Stimulated activated CD4-positive, alpha-beta T cell treated with anti-CD3 and anti-CD28 coated beads, Interleukin-12 subunit alpha, Interleukin-12 subunit beta, amount 100 ng/mL, for 4 hours (primary cell): Measurements from ENCODE around the gene CST5.
"Not testable (repeated sequence)": the region's sequence is repeated elsewhere in the genome, so short reads cannot be mapped to it uniquely, and the experiment has no call there.

Experiments
- DNase-seq: peaks from one replicate; pipeline ENCODE4 v3.0.0-alpha.2; 2020

Gene CST5

DNA sequence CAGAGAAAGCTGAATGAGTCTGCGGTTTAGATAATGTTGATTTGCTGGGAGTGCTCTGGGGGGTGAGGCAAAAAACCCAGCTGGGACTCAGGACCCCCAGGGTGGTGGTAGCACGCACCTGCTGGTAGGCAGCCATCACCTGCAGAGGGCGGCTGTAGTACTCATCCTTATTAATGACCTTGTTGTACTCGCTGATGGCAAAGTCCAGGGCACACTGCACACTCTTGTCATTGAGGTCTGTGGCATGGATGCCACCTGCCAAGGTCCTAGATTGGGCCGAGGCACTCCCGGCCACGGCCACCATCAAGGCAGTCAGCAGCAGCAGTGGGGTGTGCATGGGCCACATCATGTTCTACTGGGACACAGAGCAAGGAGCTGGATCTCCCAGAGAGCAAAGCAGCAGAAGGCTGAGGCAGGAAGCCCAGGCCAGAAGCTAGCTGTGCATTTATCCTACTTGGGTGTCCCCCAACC lies at the start of gene CST5:
CST5 (minus strand) TSS at position 421 of the 471 bp plus-strand sequence; CDS start at position 349, 72 bp downstream.
- no peak for DNase-seq

GRCh38 chr20:23928788-23929187 lies 49.2 kb upstream of the CST5 start:
- no peak for DNase-seq

- DNase-seq: no peak
Observed at GRCh38 chr20:23928353-23928752, 48.8 kb upstream of the CST5 start.

DNA sequence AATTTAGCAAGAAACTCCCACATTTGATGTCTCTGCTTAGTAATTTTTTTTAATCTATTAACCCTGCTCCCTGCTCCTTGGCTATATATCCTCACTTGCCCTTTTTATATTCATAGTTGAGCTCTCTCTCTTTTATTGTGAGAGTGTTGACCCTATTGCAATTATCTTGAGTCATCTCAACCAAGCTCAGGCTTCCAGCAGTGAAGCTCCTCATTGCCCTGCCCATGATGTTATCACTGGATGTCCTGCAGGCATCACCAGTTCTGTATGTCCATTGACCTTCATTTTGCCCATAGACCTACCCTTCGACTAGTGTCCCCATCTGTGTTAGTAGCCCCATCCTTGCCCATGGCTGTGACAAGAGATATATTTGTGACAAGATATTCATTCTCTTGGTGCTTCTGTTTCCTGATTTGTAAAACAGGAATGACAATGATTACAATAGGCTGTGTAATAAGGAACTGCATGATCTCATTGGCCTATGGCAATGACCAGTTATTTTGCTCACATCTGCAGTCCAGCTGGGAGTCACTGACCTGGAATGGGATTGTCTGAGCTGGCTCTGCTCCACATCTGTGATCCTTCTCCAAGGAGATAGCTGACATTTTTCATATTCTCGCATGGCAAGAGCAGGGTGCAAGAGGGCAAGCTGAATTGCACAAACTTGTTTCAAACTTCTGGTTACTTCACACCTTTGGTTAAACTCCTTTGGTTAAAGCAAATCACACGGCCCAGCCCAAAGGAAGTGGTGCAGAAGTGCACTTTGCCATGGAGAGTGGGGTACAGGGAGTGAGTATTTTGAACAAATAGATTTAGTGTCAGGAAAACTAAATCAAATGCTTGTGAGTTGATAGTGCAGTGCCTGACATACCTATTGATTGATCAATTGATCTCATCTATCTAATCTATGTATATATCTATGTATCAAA lies 47.7 kb upstream of the CST5 start:
- no peak for DNase-seq

DNA sequence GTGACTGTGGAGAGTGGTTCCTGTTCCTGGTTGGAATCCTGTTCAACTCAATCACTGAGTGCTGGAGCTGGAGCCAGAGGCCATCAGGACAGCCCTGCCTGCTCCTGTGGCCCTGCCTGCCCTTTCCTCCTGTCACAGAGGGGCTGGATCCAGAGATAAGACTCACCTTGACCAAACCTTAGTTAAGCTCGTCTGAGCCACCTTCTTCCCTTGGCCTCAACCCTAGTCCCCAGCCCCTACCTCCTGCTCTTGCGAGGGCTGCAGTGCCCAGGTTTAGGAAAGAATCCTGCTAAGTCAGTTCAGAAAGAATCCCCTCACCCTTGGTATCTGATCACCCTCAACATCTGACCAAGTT lies 47.0 kb upstream of the CST5 start:
- no peak for DNase-seq

GRCh38 chr20:23925789-23926525 lies 46.4 kb upstream of the CST5 start:
- no peak for DNase-seq

GRCh38 chr20:23924751-23925150 lies 45.2 kb upstream of the CST5 start:
- no peak for DNase-seq

GRCh38 chr20:23923891-23924435 lies 44.4 kb upstream of the CST5 start:
- DNase-seq: no peak

DNA sequence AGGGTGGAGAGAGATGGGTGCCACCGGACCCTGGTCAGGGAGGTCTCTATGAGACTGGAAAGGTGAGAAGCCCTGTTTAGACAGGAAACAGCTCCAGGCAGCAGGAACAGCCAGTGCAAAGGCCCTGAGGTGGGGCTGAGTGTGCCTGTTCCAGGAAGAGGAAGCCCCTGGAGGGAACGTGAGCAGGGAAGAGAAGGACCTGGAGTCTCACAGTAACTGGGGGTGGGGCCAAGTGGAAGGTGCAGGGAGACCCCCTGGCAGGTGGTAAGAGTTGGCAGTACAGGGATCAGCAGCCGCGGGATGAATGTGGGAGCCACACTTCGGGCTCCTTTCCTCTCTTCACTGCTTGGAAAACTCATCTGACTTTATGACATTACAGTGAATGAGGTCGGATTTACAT lies 43.8 kb upstream of the CST5 start:
- DNase-seq: no peak

GRCh38 chr20:23920408-23921325 lies 41.1 kb upstream of the CST5 start:
- no peak for DNase-seq

DNA sequence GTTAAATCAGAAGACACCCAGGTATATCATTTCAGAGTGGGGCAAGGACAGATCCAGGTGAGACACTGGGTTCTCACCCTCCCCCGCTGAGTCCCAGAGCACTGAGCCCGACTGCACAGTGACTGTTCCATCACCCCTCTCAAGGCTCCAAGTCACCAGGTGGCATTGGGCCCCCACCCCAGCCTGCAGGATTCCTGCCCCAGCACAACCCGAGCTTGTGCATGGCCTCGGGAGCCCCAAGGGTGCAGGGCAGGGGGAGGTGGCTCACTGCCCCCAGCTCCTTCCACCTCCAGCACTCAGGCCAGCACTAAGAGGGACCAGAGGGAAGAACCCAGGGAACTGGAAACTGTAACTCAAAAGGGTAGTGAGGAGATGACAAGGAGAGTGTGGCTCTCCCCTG lies 39.3 kb upstream of the CST5 start:
- no peak for DNase-seq

GRCh38 chr20:23918101-23918862 lies 38.7 kb upstream of the CST5 start:
- DNase-seq: no peak

DNA sequence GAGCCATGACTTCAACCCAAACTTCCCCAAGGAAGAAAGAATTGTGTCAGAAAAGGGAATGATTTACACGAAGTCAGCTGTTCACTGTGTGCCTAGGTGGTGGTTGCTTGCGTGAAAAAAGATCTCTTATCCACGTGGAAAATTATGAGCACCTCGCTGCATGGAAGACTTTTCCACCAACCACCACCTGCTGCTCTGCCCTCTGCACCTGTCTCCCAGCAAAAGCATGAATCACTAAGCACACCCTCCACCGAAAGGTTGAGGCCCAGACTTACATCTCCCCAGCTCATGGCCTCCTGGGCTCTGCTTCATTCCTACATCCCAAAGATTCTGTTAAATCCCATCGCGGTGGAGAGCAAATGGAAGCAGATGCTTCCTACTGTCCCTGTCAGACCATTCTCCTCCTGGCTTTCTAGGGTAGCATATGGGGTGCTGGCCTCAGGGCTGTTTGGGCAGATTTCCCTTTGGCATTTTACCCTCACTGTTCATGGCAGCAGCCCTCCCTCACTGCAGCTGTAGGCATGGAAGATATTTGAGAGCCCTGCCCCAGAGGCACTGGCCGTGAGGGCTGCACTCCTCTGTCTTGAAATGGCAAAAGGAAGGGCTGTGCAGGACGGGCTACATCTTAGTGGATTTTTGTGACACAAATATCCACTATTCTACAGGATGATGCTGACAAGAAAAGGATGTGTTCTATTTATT lies 37.6 kb upstream of the CST5 start:
- no peak for DNase-seq

- no peak for DNase-seq
Observed at GRCh38 chr20:23915844-23916243, 36.3 kb upstream of the CST5 start.

- not testable (repeated sequence) for DNase-seq
Observed at GRCh38 chr20:23914469-23914868, 34.9 kb upstream of the CST5 start.

- DNase-seq: no peak
Observed at GRCh38 chr20:23910210-23910609, 30.7 kb upstream of the CST5 start.

DNA sequence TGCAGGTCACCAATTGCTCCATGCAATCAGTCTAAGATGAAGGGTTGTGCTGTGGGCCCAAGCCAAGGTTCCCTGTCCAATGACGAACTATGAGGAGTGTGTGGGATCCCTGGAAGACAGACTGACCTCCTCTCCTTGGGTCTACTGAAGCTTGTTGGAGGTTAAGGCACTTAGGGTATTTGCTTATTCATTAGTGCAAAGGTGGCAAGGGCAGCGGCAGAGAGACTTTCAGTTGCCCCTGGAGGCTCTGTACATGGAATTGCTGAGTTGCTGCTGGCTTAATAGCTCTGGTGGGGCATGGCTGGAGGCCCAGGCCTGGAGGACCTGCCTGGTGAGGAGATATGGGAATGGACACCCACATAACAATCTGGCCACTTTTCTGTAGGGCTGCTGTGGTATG lies 29.8 kb upstream of the CST5 start:
- no peak for DNase-seq

- no peak for DNase-seq
Observed at GRCh38 chr20:23907579-23907978, 28.0 kb upstream of the CST5 start.

GRCh38 chr20:23902396-23902795 lies 22.8 kb upstream of the CST5 start:
- DNase-seq: not testable (repeated sequence)

DNA sequence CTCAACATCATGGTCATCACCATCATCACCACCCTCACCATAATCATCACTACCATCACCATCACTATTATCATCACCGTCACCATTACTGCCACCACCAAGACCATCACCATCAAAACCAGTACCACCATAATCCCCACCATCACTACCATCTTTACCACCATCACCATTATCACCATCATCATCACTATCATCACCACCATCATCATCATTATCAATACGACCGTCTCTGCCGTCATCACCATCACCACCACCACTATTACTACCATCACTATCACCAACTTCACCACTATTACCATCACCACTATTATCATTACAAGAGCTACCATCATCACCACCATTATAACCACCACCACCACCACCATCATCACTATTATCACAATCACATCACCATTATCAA lies 11.3 kb upstream of the CST5 start:
- not testable (repeated sequence) for DNase-seq

DNA sequence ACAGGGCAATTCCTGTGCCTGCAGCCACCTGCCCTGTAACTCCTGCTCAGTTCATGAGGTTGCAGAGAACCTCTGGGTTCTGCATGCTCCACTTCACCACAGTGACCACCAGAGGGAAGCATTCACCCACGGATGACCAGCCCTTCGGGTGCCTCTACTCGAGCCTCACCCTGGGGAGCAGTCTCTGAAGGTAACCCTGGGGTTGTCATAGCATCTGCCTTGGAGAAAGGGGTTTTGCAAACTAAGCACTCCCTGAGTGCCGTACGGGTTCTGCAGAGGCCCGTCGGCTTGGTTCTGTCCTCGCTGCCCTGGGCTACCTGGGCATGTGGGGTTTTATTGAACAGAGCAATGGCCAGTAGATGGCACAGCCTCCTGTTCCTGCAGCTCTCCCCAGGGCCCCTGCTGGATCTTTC lies 10.2 kb upstream of the CST5 start:
- DNase-seq: peak; percentile 43
